Measurements from ENCODE around the gene MYOZ1. TPM values are rescaled to one million over a fixed set of nuclear protein-coding genes. Genes with fewer than 3 reads are reported as not detected.

MYOZ1 gene
- total RNA-seq, 1 experiment from 2014 or later: not detected

GRCh38 chr10:73589563-73590126, 51.6 kb downstream of the MYOZ1 start:
- Histone ChIP-seq H3K4me1 (ENCODE audit: control insufficient read depth, insufficient read depth, low read length) (peaks cover 47% of the 10 kb centered on the region), H3K4me3 (ENCODE audit: low read depth in 2 of 2, low read length in 2 of 2) (no peak overlapping the region), H3K27ac (ENCODE audit: low read length) (peak overlapping the region; percentile 84; the same call in 1 of the 2 replicates), H3K27me3 (ENCODE audit: control insufficient read depth, insufficient read depth, low read length) (no peaks in the 10 kb centered on the region), H3K36me3 (ENCODE audit: control insufficient read depth, insufficient read depth, low read length) (no peaks in the 10 kb centered on the region), H3K9me3 (ENCODE audit: control insufficient read depth, insufficient read depth, low read depth, low read length) (no peaks in the 10 kb centered on the region)
- TF ChIP-seq TCF7L2 (IDR thresholded peaks at IDR 0.05; ENCODE audit: low read depth, low read length) (no peak), POLR2AphosphoS5 (IDR thresholded peaks at IDR 0.05; ENCODE audit: low read depth, low read length) (no peak), CTCF (IDR thresholded peaks at IDR 0.05) (no peak)
- TF ChIP-seq, protein P1, sequence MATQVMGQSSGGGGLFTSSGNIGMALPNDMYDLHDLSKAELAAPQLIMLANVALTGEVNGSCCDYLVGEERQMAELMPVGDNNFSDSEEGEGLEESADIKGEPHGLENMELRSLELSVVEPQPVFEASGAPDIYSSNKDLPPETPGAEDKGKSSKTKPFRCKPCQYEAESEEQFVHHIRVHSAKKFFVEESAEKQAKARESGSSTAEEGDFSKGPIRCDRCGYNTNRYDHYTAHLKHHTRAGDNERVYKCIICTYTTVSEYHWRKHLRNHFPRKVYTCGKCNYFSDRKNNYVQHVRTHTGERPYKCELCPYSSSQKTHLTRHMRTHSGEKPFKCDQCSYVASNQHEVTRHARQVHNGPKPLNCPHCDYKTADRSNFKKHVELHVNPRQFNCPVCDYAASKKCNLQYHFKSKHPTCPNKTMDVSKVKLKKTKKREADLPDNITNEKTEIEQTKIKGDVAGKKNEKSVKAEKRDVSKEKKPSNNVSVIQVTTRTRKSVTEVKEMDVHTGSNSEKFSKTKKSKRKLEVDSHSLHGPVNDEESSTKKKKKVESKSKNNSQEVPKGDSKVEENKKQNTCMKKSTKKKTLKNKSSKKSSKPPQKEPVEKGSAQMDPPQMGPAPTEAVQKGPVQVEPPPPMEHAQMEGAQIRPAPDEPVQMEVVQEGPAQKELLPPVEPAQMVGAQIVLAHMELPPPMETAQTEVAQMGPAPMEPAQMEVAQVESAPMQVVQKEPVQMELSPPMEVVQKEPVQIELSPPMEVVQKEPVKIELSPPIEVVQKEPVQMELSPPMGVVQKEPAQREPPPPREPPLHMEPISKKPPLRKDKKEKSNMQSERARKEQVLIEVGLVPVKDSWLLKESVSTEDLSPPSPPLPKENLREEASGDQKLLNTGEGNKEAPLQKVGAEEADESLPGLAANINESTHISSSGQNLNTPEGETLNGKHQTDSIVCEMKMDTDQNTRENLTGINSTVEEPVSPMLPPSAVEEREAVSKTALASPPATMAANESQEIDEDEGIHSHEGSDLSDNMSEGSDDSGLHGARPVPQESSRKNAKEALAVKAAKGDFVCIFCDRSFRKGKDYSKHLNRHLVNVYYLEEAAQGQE (IDR thresholded peaks at IDR 0.05; ENCODE audit: insufficient read depth in 1 of 2, low read depth in 2 of 2, low read length in 1 of 2): no peak
- ATAC-seq (no peak), DNase-seq (ENCODE audit: low read depth, low spot score) (no peak)
- intact Hi-C loops (cut with micrococcal nuclease; ENCODE audit: unreplicated experiment) (no loop called here), in situ Hi-C loops (cut with HindIII; ENCODE audit: low pct_unique_long_range_greater_than_20kb, low sequenced_read_pairs) (no loop called here)
- BruUV-seq (replicated peaks): no TSS peak
- POLR2A ChIA-PET: no interaction called here
- CTCF ChIA-PET: no interaction called here

DNA sequence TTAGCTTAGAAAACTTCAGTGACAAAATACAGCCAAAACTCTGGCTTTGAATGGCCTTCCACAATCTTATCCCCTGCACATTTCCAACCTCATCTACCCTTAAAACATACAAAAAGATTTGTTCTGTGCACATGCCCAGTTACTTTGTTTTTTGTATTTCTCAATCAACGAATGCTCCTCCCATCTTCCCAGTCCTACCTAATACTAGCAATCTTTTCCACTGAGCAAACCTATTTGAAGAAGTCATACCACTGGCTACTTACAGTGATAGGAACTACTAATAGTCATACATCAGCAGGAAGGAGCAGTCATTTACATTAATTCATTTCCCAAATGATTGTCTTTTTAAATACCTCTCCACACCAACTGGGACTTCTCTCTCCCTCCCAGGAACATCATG, 52.6 kb downstream of the MYOZ1 start:
- no peak for TF ChIP-seq POLR2AphosphoS5 (IDR thresholded peaks at IDR 0.05; ENCODE audit: low read depth, low read length)
- CTCF ChIA-PET: no interaction called here
- ATAC-seq: no peak
- no peak for DNase-seq (ENCODE audit: low read depth, low spot score)
- Histone ChIP-seq H3K27me3 (ENCODE audit: control insufficient read depth, insufficient read depth, low read length) (no peaks in the 10 kb centered on the region), H3K27ac (ENCODE audit: low read length) (no peak overlapping the region), H3K9me3 (ENCODE audit: control insufficient read depth, insufficient read depth, low read depth, low read length) (no peaks in the 10 kb centered on the region), H3K4me1 (ENCODE audit: control insufficient read depth, insufficient read depth, low read length) (peaks cover 47% of the 10 kb centered on the region), H3K36me3 (ENCODE audit: control insufficient read depth, insufficient read depth, low read length) (no peaks in the 10 kb centered on the region), H3K4me3 (ENCODE audit: low read depth in 2 of 2, low read length in 2 of 2) (no peak overlapping the region)
- intact Hi-C loops (cut with micrococcal nuclease; ENCODE audit: unreplicated experiment): no loop called here
- BruUV-seq (replicated peaks): no TSS peak
- in situ Hi-C loops (cut with HindIII; ENCODE audit: low pct_unique_long_range_greater_than_20kb, low sequenced_read_pairs): no loop called here
- POLR2A ChIA-PET: interaction anchor here (0.7 kb wide), 1 partner anchor 291 kb away, joined by 5 read pairs; no protein-coding TSS in a partner anchor

- Histone ChIP-seq H3K27ac (ENCODE audit: low read length) (peak overlapping the region; percentile 51; the same call in 1 of the 2 replicates), H3K4me3 (ENCODE audit: low read depth in 2 of 2, low read length in 2 of 2) (no peak overlapping the region), H3K9me3 (ENCODE audit: control insufficient read depth, insufficient read depth, low read depth, low read length) (no peaks in the 10 kb centered on the region), H3K27me3 (ENCODE audit: control insufficient read depth, insufficient read depth, low read length) (no peaks in the 10 kb centered on the region), H3K4me1 (ENCODE audit: control insufficient read depth, insufficient read depth, low read length) (peaks cover 32% of the 10 kb centered on the region), H3K36me3 (ENCODE audit: control insufficient read depth, insufficient read depth, low read length) (no peaks in the 10 kb centered on the region)
- ChIA-PET POLR2A (no interaction called here), CTCF (no interaction called here)
- peak; percentile 63 for ATAC-seq
- no peak for DNase-seq (ENCODE audit: low read depth, low spot score)
- intact Hi-C loops (cut with micrococcal nuclease; ENCODE audit: unreplicated experiment) (no loop called here), in situ Hi-C loops (cut with HindIII; ENCODE audit: low pct_unique_long_range_greater_than_20kb, low sequenced_read_pairs) (no loop called here)
- BruUV-seq (replicated peaks): no TSS peak
- no peak for TF ChIP-seq CTCF (IDR thresholded peaks at IDR 0.05)
- TF ChIP-seq TCF7L2 (IDR thresholded peaks at IDR 0.05; ENCODE audit: low read depth, low read length): peak; percentile 80
- peak; percentile 26; the same call in 1 of the 2 replicates for TF ChIP-seq POLR2AphosphoS5 (IDR thresholded peaks at IDR 0.05; ENCODE audit: low read depth, low read length)
Measured at GRCh38 chr10:73586583-73586984, 54.7 kb downstream of the MYOZ1 start.

Data from Panc1 (cell line).